HepG2 (cell line): ENCODE measurements around the gene MYORG. TPM values are rescaled to one million over a fixed set of nuclear protein-coding genes. Genes with fewer than 3 reads are reported as not detected.
A peak's percentile ranks its signal among the peaks of the same experiment; 100 is the strongest.

Experiments
- CREB1 ChIP-seq, 2 experiments: fragments of 450-650 bp in 1 of 2; IDR thresholded peaks; 2 replicates each; pipeline ENCODE4 v1.6.1; 2016 to 2017; ENCODE audit warnings: control low read depth in 1 of 2, mild to moderate bottlenecking in 1 of 2, missing compliant biosample characterization in 1 of 2, missing genetic modification characterization in 1 of 2
- HES4 ChIP-seq: sonication (generic); formaldehyde crosslinking; IDR thresholded peaks from 2 replicates; pipeline ENCODE4 v1.9.0; 2021; ENCODE audit warnings: mild to moderate bottlenecking, missing genetic modification reagents, borderline replicate concordance
- HNRNPUL1 ChIP-seq: fragments of 200-400 bp; formaldehyde crosslinking; IDR thresholded peaks from 2 replicates; pipeline ENCODE4 v1.6.1; 2017; ENCODE audit warnings: low read depth, mild to moderate bottlenecking, low read length, moderate library complexity
- HOXA3 ChIP-seq: sonication (generic); formaldehyde crosslinking; IDR thresholded peaks from 2 replicates; pipeline ENCODE4 v1.5.0; 2020; ENCODE audit warnings: missing genetic modification reagents
- MTA3 ChIP-seq: sonication (generic); formaldehyde crosslinking; IDR thresholded peaks from 2 replicates; pipeline ENCODE4 v1.4.0; 2020; ENCODE audit warnings: missing genetic modification reagents
- SCMH1 ChIP-seq: sonication (generic); formaldehyde crosslinking; IDR thresholded peaks from 2 replicates; pipeline ENCODE4 v1.9.0; 2021; ENCODE audit warnings: missing genetic modification reagents, mild to moderate bottlenecking, borderline replicate concordance
- SMARCE1 ChIP-seq: fragments of 450-650 bp; IDR thresholded peaks from 2 replicates; pipeline ENCODE4 v1.6.1; 2017; ENCODE audit warnings: borderline replicate concordance
- ZBTB40 ChIP-seq, 2 experiments: fragments of 450-650 bp in 1 of 2; sonication (generic) in 1 of 2; formaldehyde crosslinking in 1 of 2; IDR thresholded peaks; 2 replicates each; pipeline versions ENCODE4 v1.6.1 to v1.8.0; 2016 to 2022; ENCODE audit warnings: antibody characterized with exemption in 1 of 2, mild to moderate bottlenecking in 1 of 2, missing genetic modification reagents in 1 of 2
- ZFP82 ChIP-seq: sonication (generic); formaldehyde crosslinking; IDR thresholded peaks from 2 replicates; pipeline ENCODE4 v1.5.1; 2020; ENCODE audit warnings: mild to moderate bottlenecking, missing genetic modification reagents, borderline replicate concordance
- ZFYVE20 ChIP-seq: sonication (generic); formaldehyde crosslinking; IDR thresholded peaks from 2 replicates; pipeline ENCODE4 v1.8.0; 2023; ENCODE audit warnings: low read depth, mild to moderate bottlenecking, moderate library complexity, missing genetic modification reagents, borderline replicate concordance
- polyA plus RNA-seq, 8 experiments: library from polyadenylated mRNA; depleted of rRNA in 3 of 8; stranded (reverse) in 7 of 8; unstranded in 1 of 8; fragments of >200 nt; fragmentation: Illumina TruSeq in 4 of 8; extraction: Trizol in 4 of 8; gene quantifications; 2 replicates each; pipeline versions ENCODE4 v1.2.1 to v1.2.3, GENCODE V29; 2011 to 2016; ENCODE audit warnings: low read depth in 4 of 8, missing spikeins in 1 of 8, mixed read lengths in 1 of 8; ENCODE audit not compliant: insufficient read depth in 1 of 8
- total RNA-seq, 5 experiments: library from RNA; depleted of rRNA; stranded (reverse); fragments of >200 nt; fragmentation: Illumina TruSeq; extraction: Trizol; gene quantifications; 2 replicates each; pipeline ENCODE4 v1.2.3, GENCODE V29; 2016; ENCODE audit warnings: low read depth in 1 of 5
- TF ChIP-seq, protein P1 (sequence below): sonication (generic); formaldehyde crosslinking; IDR thresholded peaks from 2 replicates; pipeline ENCODE4 v1.4.0; 2020; ENCODE audit warnings: missing genetic modification reagents, borderline replicate concordance
- TF ChIP-seq, protein P2 (sequence below), 2 experiments: fragments of 450-650 bp in 1 of 2; sonication (generic) in 1 of 2; formaldehyde crosslinking; IDR thresholded peaks; 2 replicates each; pipeline versions ENCODE4 v1.5.0 to v1.8.0; 2020 to 2022; ENCODE audit warnings: mild to moderate bottlenecking in 1 of 2, missing genetic modification reagents in 1 of 2
- TF ChIP-seq, protein P3 (sequence below): fragments of 450-650 bp; IDR thresholded peaks from 2 replicates; pipeline ENCODE4 v1.6.1; 2017

MYORG gene
- total and polyA plus RNA-seq, 2 of the 13 experiments (the other 11 are each of a cell fraction or from before 2014, with no cell fraction given): 11.1 to 22.4 TPM

DNA sequence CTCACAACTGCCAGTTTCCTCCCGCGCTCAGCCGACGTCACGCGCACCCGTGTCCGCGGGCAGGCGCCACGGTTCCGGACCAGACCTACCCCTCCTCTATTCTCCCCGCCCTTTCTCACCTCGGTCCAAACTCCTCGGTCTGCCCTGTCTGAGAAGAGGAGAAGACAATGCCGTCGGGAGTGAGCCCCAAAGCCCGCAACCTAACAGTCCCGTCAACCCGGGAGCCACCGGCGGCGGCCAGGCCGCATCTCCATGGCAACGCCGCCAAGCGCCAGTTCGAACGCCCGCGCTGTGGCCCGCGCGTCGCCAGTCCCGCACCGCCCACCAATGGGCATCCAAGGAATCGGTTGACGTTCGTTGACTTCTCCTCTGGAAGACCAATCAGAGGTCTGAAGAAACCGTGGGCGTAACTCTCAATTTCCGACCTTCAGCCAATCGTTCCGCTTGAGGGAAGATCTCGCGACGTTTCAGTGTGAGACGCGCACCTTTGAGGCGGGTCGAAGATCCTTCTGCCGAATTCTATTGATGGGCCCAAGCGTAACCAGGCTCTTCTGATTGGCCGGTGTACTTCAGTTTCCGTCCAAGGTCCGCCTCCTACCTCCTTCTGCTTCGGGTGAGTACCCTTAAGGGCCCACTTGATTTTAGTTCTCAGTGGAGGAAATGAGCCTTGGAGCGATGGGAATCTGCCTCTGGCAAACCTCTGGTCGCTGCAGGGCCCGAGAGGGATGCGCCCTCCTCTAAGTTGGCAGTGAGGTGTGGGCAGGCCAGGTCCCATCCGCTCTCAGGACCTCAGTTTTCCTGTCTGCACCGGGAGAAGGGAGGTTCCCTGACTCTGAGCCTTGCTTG lies 47.5 kb downstream of the MYORG start, which contains the start of the genes KIF24 and NUDT2 (continued):
- TF ChIP-seq MTA3 (CRISPR knock-in tag) (no peak), SMARCE1 (no peak), HOXA3 (CRISPR knock-in tag) (peak; percentile 59; the same call in 1 of the 2 replicates), ZFYVE20 (no peak), SCMH1 (CRISPR knock-in tag) (no peak), ZBTB40 (IDR thresholded peaks at IDR 0.05) (no peak), ZBTB40 (CRISPR knock-in tag; IDR thresholded peaks at IDR 0.05) (peak; percentile 38), HNRNPUL1 (no peak), HES4 (peak; percentile 54; the same call in 1 of the 2 replicates), ZFP82 (CRISPR knock-in tag) (no peak), CREB1 (IDR thresholded peaks at IDR 0.05) (peak; percentile 94), CREB1 (CRISPR knock-in tag; IDR thresholded peaks at IDR 0.05) (peak; percentile 98)
- TF ChIP-seq, protein P1, sequence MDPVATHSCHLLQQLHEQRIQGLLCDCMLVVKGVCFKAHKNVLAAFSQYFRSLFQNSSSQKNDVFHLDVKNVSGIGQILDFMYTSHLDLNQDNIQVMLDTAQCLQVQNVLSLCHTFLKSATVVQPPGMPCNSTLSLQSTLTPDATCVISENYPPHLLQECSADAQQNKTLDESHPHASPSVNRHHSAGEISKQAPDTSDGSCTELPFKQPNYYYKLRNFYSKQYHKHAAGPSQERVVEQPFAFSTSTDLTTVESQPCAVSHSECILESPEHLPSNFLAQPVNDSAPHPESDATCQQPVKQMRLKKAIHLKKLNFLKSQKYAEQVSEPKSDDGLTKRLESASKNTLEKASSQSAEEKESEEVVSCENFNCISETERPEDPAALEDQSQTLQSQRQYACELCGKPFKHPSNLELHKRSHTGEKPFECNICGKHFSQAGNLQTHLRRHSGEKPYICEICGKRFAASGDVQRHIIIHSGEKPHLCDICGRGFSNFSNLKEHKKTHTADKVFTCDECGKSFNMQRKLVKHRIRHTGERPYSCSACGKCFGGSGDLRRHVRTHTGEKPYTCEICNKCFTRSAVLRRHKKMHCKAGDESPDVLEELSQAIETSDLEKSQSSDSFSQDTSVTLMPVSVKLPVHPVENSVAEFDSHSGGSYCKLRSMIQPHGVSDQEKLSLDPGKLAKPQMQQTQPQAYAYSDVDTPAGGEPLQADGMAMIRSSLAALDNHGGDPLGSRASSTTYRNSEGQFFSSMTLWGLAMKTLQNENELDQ (CRISPR knock-in tag): no peak
- TF ChIP-seq, protein P2, sequence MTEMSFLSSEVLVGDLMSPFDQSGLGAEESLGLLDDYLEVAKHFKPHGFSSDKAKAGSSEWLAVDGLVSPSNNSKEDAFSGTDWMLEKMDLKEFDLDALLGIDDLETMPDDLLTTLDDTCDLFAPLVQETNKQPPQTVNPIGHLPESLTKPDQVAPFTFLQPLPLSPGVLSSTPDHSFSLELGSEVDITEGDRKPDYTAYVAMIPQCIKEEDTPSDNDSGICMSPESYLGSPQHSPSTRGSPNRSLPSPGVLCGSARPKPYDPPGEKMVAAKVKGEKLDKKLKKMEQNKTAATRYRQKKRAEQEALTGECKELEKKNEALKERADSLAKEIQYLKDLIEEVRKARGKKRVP (CRISPR knock-in tag; IDR thresholded peaks at IDR 0.05): 0 out of 4 replicates have a peak, but pooled peaks of 1 of the 2 experiments have one; percentile 29
- TF ChIP-seq, protein P3, sequence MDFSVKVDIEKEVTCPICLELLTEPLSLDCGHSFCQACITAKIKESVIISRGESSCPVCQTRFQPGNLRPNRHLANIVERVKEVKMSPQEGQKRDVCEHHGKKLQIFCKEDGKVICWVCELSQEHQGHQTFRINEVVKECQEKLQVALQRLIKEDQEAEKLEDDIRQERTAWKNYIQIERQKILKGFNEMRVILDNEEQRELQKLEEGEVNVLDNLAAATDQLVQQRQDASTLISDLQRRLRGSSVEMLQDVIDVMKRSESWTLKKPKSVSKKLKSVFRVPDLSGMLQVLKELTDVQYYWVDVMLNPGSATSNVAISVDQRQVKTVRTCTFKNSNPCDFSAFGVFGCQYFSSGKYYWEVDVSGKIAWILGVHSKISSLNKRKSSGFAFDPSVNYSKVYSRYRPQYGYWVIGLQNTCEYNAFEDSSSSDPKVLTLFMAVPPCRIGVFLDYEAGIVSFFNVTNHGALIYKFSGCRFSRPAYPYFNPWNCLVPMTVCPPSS: no peak
